DMS153 (cell line): Measurements from ENCODE around the gene PDZD2.
"Not testable (repeated sequence)": the region's sequence is repeated elsewhere in the genome, so short reads cannot be mapped to it uniquely, and the experiment has no call there.

Source experiments
- DNase-seq: peaks from one replicate; lab custom pipeline; 2025; lab: John Stamatoyannopoulos, UW

PDZD2 gene

GRCh38 chr5:31769530-31769929 is 130.6 kb downstream of the PDZD2 start:
- DNase-seq: no peak

DNA sequence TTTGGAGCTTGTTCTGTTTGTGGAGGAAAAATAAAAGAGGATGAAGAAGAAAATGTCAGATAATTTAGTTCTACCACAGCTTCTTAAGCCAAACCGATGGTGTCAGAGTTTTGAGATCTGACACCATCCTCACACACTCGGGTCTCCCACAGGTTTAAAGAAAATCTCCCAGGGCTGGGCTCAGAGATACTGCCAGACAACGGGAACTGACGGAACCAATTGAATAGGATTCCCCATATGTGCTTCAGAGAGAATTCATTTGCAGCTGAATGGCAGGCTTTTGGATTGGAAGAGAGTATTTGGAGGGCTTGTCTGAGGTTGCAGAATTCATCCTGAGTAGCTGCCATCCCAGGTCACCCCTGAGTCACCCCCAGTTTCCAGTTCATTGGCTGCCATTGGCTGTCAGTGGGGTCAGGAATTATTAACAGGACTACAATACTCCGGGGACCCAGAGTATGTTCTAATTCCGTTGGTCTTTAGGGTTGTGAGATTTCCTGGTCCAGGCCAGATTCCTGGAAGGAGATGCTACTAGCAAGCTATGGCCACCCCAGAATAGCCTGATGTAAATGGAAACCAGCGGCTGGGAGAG is 131.3 kb downstream of the PDZD2 start:
- DNase-seq: no peak

GRCh38 chr5:31770998-31771397 is 132.1 kb downstream of the PDZD2 start:
- no peak for DNase-seq

DNA sequence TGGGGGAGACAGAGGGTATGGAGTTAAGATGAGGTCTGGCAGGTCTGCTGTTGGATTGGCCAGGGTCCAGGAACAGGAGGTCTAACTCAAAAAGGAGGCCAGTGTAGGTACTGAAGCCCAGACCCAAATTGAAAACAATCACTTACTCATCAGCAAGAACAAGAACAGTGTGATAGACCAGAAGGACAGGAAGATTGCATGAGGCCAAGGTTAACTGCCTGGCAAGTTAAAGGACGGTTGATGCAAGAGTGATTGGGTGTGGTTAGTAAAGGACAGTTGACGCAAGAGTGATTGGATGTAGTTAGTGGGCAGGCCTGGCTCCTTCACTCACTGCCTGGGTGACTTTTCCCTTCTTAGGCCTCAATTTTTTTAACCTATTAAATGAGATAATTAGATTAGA is 132.6 kb downstream of the PDZD2 start:
- no peak for DNase-seq

DNA sequence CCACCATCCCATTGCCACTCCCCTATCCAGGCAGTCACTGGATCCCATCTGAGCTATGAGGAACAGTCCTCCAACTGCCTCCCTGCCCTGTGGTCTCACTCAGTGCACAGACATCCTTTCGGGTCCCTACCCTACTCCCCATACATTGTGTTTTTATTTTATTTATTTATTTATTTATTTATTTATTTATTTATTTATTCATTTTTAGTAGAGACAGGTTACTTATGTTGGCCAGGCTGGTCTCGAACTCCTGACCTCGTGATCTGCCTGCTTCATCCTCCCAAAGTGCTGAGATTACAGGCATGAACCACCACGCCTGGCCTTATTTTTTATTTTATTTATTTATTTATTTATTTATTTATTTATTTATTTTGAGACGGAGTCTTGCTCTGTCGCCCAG is 137.4 kb downstream of the PDZD2 start:
- not testable (repeated sequence) for DNase-seq

GRCh38 chr5:31776976-31777651 is 138.2 kb downstream of the PDZD2 start:
- DNase-seq: no peak

DNA sequence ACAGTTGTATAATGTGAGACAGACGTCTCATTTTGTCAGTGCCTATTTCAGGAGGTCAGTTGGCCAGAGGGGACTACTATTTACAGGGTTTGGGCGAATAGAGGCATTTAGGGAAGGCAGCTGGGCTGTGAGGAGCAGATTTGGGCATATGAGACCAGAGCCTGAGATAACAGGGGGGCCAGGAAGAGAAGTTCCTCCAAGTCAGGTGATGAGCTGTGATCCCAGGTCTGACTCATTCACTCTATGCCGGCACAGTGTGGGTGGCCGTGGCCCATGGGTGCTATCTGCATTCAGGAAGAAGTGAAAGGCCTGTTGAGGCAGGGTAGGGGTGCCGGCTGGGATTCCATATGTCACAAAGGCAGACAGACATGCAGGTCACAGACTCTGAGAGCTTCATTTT is 142.8 kb downstream of the PDZD2 start:
- no peak for DNase-seq

GRCh38 chr5:31783086-31783645 is 144.2 kb downstream of the PDZD2 start:
- DNase-seq: no peak

- DNase-seq: no peak
These were observed 144.8 kb downstream of the PDZD2 start for GRCh38 chr5:31783731-31784130.

- no peak for DNase-seq
These were observed 147.2 kb downstream of the PDZD2 start for GRCh38 chr5:31786090-31786631.

GRCh38 chr5:31794009-31794408 is 155.1 kb downstream of the PDZD2 start:
- DNase-seq: no peak

GRCh38 chr5:31798168-31798567 is 159.2 kb downstream of the PDZD2 start:
- DNase-seq: no peak

- no peak for DNase-seq
These were observed 161.4 kb downstream of the PDZD2 start for GRCh38 chr5:31800351-31800750.

DNA sequence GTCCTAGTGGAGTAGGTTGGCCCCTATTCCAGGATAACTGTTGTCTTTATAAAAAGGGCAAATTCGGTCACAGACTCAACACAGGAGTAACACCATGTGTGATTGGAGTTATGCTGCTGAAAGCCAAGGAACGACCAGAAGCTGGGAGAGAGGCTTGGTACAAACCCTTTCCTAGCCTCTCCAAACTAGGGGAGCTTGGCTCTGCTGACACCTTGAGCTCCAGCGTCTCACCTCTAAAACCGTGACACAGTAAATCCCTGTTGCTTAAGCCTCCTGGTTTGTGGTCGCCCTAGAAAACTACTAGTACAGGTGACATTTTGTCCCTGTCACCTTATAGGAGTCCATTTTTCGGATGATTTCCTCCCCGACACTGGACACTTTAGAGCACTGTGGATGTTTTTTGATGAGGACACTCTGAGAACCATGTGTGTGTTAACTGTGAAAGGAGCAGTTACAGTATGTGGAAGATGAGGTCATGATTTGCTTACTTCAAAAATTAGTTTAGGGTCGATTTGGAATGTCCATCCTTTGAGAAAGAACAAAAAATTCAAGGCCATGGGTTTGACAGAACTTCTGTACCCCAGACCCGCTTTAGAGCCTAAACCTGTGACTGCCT is 167.0 kb downstream of the PDZD2 start:
- DNase-seq: no peak

DNA sequence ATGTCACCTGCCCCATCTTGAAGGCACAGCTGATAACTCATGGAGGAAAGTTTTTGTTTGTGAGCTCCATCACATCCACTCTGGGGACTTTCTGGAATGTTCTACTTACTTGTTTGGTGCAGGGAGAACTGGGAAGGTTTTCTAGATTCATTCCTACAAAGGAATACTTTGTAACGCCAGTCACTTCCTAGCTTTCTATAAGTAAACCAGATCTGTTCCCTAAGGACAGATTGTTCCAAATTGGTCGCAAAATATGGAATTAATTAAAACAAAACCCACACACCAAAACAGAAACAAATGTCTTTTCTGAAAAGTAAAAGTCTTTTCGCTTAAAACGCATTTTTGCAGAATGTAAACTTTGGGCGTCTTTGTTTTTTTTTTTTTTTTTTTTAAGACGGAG is 167.6 kb downstream of the PDZD2 start:
- no peak for DNase-seq

GRCh38 chr5:31807789-31808540 is 169.0 kb downstream of the PDZD2 start:
- no peak for DNase-seq

DNA sequence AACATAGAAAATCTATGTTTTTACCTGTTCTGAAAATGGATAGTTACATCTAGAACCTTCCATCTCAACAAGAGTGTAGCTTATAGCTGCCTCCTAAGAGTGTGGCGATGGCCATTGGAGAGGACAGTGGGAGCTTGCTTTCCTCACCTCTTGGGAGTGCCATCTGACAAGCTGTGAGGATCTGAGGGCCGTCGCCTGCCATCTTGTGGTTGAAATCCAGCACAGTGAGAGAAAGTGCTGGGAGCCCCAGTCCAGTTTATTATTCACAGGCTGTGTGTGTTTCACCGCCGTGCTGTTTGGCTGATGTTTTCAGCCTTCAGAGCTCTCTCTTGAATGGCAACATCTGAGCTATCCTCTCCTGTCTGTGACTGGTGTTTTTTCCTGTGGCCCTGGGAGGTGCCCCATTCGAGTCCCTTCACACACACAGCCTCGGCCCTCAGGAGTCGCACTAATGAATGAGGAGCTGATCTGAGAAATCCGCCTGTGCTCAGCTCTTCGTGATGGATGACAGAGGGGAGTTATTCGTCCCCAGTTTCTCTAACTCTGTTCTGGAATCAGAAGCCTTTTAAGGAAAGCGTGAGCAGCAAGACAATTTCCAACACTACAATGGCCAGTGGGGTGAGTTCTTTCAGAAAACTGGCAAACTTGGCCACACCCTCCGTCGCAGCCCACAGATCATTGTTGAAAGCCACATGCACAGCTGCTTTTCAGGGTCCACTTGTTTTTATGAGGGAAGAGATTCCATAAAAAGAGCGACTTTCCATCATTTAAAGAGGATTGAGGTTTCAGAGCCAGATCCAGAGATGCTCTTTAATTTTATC is 170.3 kb downstream of the PDZD2 start:
- DNase-seq: peak; percentile 10

- DNase-seq: no peak
These were observed 172.3 kb downstream of the PDZD2 start for GRCh38 chr5:31811210-31811609.

DNA sequence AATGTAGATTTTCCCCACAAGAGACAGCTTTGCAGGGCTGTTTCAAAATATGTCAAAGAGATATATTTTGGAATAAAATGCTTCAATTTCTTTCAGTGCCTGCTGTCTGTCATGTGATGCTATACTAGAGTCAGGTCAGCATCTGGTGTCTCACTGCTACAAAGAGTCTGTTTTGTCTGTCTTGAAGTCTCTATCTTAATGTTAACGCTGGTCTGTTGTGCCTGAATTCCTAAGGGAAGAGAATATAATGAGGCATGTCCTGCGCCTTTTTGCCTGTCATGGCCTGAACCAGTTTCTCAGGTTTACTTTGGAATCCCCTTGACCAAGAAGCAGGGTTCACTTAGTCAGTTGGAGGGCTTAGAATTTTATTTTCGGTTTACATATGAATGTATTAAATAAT is 176.4 kb downstream of the PDZD2 start:
- no peak for DNase-seq

DNA sequence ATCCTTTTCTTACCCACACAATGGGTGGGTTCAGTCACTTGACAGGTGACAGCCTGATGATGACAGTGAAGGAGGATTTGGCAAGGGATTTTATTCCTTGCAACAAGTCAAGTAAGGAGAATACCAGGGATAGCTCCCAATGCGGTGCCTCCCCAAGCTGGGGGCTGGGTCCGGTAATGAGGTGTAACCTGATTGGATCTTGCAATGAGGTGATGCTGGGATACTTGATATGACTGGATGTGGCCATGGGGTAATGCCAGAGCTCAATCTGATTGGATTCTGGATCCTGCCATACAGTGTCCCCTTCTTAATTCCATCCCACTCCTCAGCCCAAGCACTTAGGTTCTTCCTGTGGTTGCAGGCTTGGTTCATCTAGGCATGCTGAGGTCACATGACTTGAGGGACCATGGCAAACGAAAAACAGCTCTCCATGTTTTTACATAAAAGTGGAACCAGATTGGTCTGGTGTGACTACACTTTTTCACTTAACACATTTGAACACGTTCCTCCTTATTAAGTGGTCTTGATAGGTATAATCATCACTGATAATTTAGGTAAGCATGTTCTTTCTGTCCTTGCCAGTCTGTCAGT is 181.1 kb downstream of the PDZD2 start:
- no peak for DNase-seq

GRCh38 chr5:31823472-31823871 is 184.5 kb downstream of the PDZD2 start:
- DNase-seq: no peak
